Colonic mucosa (tissue), 4 donors: ENCODE results near the gene NKX6-2. TPM values are rescaled to one million over a fixed set of nuclear protein-coding genes. Genes with fewer than 3 reads are reported as not detected.

Experiments
- DNase-seq: peaks from one replicate; pipeline ENCODE4 v3.0.0-alpha.2; 2020
- H3K27ac ChIP-seq: fragments of 200-600 bp; one replicate; pipeline ENCODE4 v1.8.0; 2021
- H3K27me3 ChIP-seq: fragments of 200-600 bp; one replicate; pipeline ENCODE4 v1.8.0; 2021
- H3K36me3 ChIP-seq: fragments of 200-600 bp; one replicate; pipeline ENCODE4 v1.8.0; 2021
- H3K4me1 ChIP-seq: fragments of 200-600 bp; one replicate; pipeline ENCODE4 v1.8.0; 2021; ENCODE audit warnings: mild to moderate bottlenecking
- H3K4me3 ChIP-seq: fragments of 200-600 bp; one replicate; pipeline ENCODE4 v1.8.0; 2021
- H3K9ac ChIP-seq, 2 donors: one replicate each; pipeline ENCODE4 v1.7.0; 2013; ENCODE audit warnings: control low read depth in 2 of 2, low read depth in 2 of 2, low read length in 2 of 2
- H3K9me3 ChIP-seq: fragments of 200-600 bp; one replicate; pipeline ENCODE4 v1.8.0; 2021
- CTCF ChIP-seq: fragments of 200-600 bp; IDR thresholded peaks from one replicate; pipeline ENCODE4 v1.8.0; 2022; ENCODE audit warnings: antibody characterized with exemption, mild to moderate bottlenecking
- intact Hi-C: fragments of 100-400 bp; cut with DNase I; formaldehyde crosslinking; loops from one replicate; pipeline ENCODE4 v1.14.1; 2022
- total RNA-seq, 2 donors: library from RNA; stranded (reverse); fragmentation: NEBNext Ultra II Directional in 1 of 2; extraction: Animal tissue kit (Norgen Biotek cat#: 25700) in 1 of 2; gene quantifications; one replicate each; pipeline ENCODE4 v1.2.1, GENCODE V29; 2021
- donor health status: healthy.
- donor health status: DM: no; HTN: no; CAD: no.
- donor health status: DM: no; HTN: no; CAD: no.

The NKX6-2 gene
- total RNA-seq, 2 donors from 2014 or later, result not detected

DNA sequence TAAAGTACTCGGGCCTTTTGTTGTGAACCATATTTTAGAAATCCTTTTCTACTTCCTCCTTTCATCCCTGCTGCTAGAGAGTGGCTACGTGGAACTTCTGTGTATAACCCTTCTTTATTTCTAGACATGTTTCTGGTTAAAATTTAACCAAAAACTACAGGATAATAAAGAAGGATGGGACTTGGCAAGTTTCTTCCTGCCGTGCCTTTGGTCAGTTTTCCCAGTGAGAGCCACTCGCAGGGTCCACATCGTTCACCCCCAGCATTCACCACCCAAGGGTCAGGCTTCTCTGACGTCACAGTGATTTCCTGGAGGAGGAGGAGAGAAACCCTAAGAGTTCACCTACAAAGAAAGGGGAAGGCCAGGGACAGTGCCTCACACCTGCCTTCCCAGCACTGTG, 45.4 kb downstream of the NKX6-2 start:
- DNase-seq, result peak; percentile 56
- Histone ChIP-seq H3K9ac (no peak overlapping the region), H3K4me1 (no peaks in the 10 kb centered on the region), H3K27me3 (no peaks in the 10 kb centered on the region), H3K36me3 (no peaks in the 10 kb centered on the region), H3K27ac (peak overlapping the region; percentile 41), H3K4me3 (no peak overlapping the region), H3K9me3 (no peaks in the 10 kb centered on the region)
- no peak for TF ChIP-seq CTCF
- intact Hi-C loops, result no loop called here

DNA sequence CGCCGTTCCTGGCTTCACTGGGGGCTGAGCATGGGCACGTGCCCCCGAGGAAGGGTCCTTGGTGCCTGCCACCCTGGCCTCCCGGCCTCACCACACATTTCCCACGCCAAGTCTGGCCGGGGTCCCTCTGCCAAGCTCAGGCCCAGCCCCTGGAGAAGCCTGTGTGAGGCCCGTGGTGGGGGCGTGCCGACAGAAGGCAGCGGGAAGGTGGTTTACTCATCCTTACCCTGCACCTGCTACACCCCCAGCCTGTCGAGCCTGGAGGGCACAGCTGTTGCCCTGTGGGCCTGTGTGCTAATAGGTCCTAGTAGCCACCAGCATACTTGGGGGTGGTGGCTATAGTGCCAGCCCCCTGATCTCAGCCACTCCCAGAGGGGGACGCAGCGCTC, 46.7 kb downstream of the NKX6-2 start:
- no peak for TF ChIP-seq CTCF
- Histone ChIP-seq H3K27ac (no peak overlapping the region), H3K9me3 (no peaks in the 10 kb centered on the region), H3K36me3 (no peaks in the 10 kb centered on the region), H3K4me3 (no peak overlapping the region), H3K4me1 (no peaks in the 10 kb centered on the region), H3K9ac (no peak overlapping the region), H3K27me3 (no peaks in the 10 kb centered on the region)
- no peak for DNase-seq
- intact Hi-C loops, result no loop called here

DNA sequence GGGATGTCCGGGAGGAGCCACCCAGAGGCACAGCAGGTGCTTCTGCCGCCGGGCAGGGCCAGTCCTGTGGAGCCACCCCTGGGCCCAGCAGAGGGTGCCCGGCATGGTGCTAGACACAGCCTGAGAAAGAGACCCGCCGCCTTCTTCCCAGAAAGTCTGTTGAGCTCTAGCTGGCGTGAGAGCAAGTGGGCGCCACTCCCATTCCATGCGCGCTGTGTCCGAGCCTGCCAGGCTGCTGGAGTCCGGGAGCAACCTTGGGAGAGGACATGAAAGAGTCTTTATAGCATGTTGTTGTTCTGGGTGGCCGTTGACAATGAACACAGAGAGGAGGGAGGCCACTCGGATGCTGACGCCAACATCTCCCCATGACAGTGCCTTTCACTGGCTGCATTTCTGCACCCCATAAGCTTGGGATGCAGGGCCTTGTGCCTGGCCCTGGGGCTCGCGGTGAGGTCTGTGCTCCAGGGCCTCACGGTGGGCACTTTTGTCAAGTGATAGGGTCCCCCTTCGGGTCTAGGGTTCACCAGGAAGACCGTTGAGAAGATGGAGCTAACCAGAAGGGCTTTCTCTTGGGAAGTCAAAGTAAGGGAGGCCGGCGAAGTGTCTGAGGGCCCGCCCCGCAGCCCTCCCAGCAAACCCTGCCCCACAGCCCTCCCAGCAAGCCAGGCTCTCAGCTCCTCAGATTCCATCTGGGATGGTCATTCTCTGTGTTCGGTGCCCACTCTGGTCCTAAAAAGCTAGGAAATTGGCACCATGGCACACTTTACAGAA, 47.3 kb downstream of the NKX6-2 start:
- no peaks in the 10 kb centered on the region for H3K4me1 ChIP-seq
- no peak overlapping the region for H3K9ac ChIP-seq
- H3K27me3 ChIP-seq, result no peaks in the 10 kb centered on the region
- TF ChIP-seq CTCF, result no peak
- intact Hi-C loops, result no loop called here
- no peak overlapping the region for H3K27ac ChIP-seq
- H3K36me3 ChIP-seq, result no peaks in the 10 kb centered on the region
- no peaks in the 10 kb centered on the region for H3K9me3 ChIP-seq
- H3K4me3 ChIP-seq, result no peak overlapping the region
- DNase-seq, result no peak

DNA sequence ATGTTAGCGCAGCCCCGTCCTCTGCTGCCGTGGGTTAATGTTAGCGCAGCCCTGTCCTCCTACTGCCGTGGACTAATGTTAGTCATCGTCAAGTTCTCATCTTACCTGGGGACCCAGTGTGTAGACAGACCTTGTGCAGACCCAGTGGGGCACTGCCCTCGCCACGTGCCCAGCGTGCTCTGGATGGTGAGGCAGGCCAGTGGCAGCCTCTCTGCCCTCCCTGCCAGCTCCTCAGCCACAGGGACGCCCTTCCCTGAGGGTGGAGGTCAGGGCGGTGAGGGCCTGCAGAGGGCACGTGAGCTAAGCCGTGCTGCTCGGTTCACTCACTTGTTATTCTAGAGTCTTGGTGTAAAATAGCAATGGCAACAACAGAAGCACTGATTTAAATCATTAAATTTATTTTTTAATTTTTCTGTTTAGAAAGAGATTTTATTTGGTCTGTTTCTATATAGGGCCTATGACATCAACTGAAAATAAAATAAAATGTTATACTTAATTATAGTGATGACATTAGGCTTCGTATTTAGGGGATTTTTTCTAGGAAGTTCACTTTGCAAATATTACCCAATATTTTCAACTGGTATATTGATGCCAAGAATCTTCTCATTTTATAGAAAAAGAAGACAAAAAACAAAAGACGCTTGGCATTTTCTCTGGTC, 48.4 kb downstream of the NKX6-2 start:
- no peak for TF ChIP-seq CTCF
- no peak for DNase-seq
- no peak overlapping the region for H3K27ac ChIP-seq
- H3K27me3 ChIP-seq, result no peaks in the 10 kb centered on the region
- no peak overlapping the region for H3K9ac ChIP-seq
- H3K4me1 ChIP-seq, result no peaks in the 10 kb centered on the region
- H3K36me3 ChIP-seq, result no peaks in the 10 kb centered on the region
- intact Hi-C loops, result no loop called here
- H3K9me3 ChIP-seq, result no peaks in the 10 kb centered on the region
- no peak overlapping the region for H3K4me3 ChIP-seq

- no peak overlapping the region for H3K9ac ChIP-seq
- H3K27me3 ChIP-seq, result no peaks in the 10 kb centered on the region
- no peak overlapping the region for H3K27ac ChIP-seq
- no peak overlapping the region for H3K4me3 ChIP-seq
- no peak for DNase-seq
- H3K36me3 ChIP-seq, result no peaks in the 10 kb centered on the region
- H3K4me1 ChIP-seq, result no peaks in the 10 kb centered on the region
- no peak for TF ChIP-seq CTCF
- intact Hi-C loops, result no loop called here
- H3K9me3 ChIP-seq, result no peaks in the 10 kb centered on the region
Observed at GRCh38 chr10:132735923-132736391, 50.0 kb downstream of the NKX6-2 start.
